ENCODE measurements around the gene TCEANC2. TPM values are rescaled to one million over a fixed set of nuclear protein-coding genes. Genes with fewer than 3 reads are reported as not detected.

Gene TCEANC2
- total RNA-seq, 5 donors from 2014 or later (not counting 1 experiment from before 2014, with no cell fraction given): 5.9 to 12.8 (median 9.7) TPM

- ChIA-PET POLR2A (no interaction called here), CTCF (interaction anchor here (0.5 to 0.7 kb wide), 3 partner anchors 9 to 297 kb away, joined by 4 read pairs; no protein-coding TSS in a partner anchor)
- Histone ChIP-seq H3K4me3 (ENCODE audit: control insufficient read depth in 1 of 2, extremely low read depth in 1 of 2, low read length in 1 of 2) (no peak overlapping the region), H3K27ac (ENCODE audit: low read length) (no peak overlapping the region), H3K27me3 (replicated peaks in 1 of 2; ENCODE audit: control insufficient read depth in 2 of 2, extremely low read depth in 1 of 2, insufficient read depth in 2 of 2, low read length in 1 of 2) (no peaks in the 10 kb centered on the region), H3K4me1 (ENCODE audit: control insufficient read depth in 1 of 2, extremely low read depth in 1 of 2, insufficient read depth in 2 of 2, low read length in 2 of 2) (no peaks in the 10 kb centered on the region), H3K36me3 (ENCODE audit: control insufficient read depth in 2 of 2, extremely low read depth in 1 of 2, insufficient read depth in 1 of 2, low read length in 1 of 2) (no peaks in the 10 kb centered on the region), H3K9me3 (no peaks in the 10 kb centered on the region)
- DNase-seq (no peak), ATAC-seq (replicated peaks in 1 of 4) (no peak)
- H3K27me3 Mint-ChIP-seq: no peaks in the 10 kb centered on the region
- WGBS (ENCODE audit: insufficient coverage): no CpG with 5 or more reads among the region's 2 CpGs
- no peak overlapping the region for H3K27ac Mint-ChIP-seq
- H3K4me3 Mint-ChIP-seq: no peak overlapping the region
- H3K9me3 Mint-ChIP-seq: no peaks in the 10 kb centered on the region
- H3K36me3 Mint-ChIP-seq: peaks cover 15% of the 10 kb centered on the region
- peaks cover 3 to 5% (median 5%) of the 10 kb centered on the region in 3 donors for H3K4me1 Mint-ChIP-seq
Measured at GRCh38 chr1:54080598-54081049, 27.2 kb downstream of the TCEANC2 start.

- peak; percentile 52 to 72 (median 60) for ATAC-seq (replicated peaks in 1 of 4)
- no peak overlapping the region for H3K4me3 Mint-ChIP-seq
- Histone ChIP-seq H3K4me3 (ENCODE audit: control insufficient read depth in 1 of 2, extremely low read depth in 1 of 2, low read length in 1 of 2) (no peak overlapping the region), H3K27me3 (replicated peaks in 1 of 2; ENCODE audit: control insufficient read depth in 2 of 2, extremely low read depth in 1 of 2, insufficient read depth in 2 of 2, low read length in 1 of 2) (no peaks in the 10 kb centered on the region), H3K27ac (ENCODE audit: low read length) (no peak overlapping the region), H3K4me1 (ENCODE audit: control insufficient read depth in 1 of 2, extremely low read depth in 1 of 2, insufficient read depth in 2 of 2, low read length in 2 of 2) (no peaks in the 10 kb centered on the region), H3K36me3 (ENCODE audit: control insufficient read depth in 2 of 2, extremely low read depth in 1 of 2, insufficient read depth in 1 of 2, low read length in 1 of 2) (no peaks in the 10 kb centered on the region), H3K9me3 (no peaks in the 10 kb centered on the region)
- 80% methylated on average over 1 of the region's 8 CpGs for WGBS (ENCODE audit: insufficient coverage)
- peaks cover 20% of the 10 kb centered on the region for H3K36me3 Mint-ChIP-seq
- DNase-seq: peak in 34 of 35 experiments; percentile 4 to 75 (median 41)
- H3K27ac Mint-ChIP-seq: no peak overlapping the region
- peaks cover 3 to 5% (median 5%) of the 10 kb centered on the region in 3 donors for H3K4me1 Mint-ChIP-seq
- no peaks in the 10 kb centered on the region for H3K9me3 Mint-ChIP-seq
- ChIA-PET POLR2A (interaction anchor here (0.5 to 0.6 kb wide), 2 partner anchors 25 to 322 kb away, joined by 5 to 7 read pairs; no protein-coding TSS in a partner anchor), CTCF (interaction anchor here (0.5 to 1.2 kb wide), 4 partner anchors 10 to 735 kb away, joined by 3 to 4 read pairs (median 4); no protein-coding TSS in a partner anchor)
- no peaks in the 10 kb centered on the region for H3K27me3 Mint-ChIP-seq
Measured at GRCh38 chr1:54081306-54082270, 28.2 kb downstream of the TCEANC2 start.

GRCh38 chr1:54084794-54085193 lies 31.4 kb downstream of the TCEANC2 start:
- POLR2A ChIA-PET: no interaction called here
- ATAC-seq (replicated peaks in 1 of 4) (no peak), DNase-seq (no peak)
- H3K27me3 Mint-ChIP-seq: no peaks in the 10 kb centered on the region
- no peak overlapping the region for H3K27ac Mint-ChIP-seq
- Histone ChIP-seq H3K4me3 (ENCODE audit: control insufficient read depth in 1 of 2, extremely low read depth in 1 of 2, low read length in 1 of 2) (no peak overlapping the region), H3K27ac (ENCODE audit: low read length) (no peak overlapping the region), H3K4me1 (ENCODE audit: control insufficient read depth in 1 of 2, extremely low read depth in 1 of 2, insufficient read depth in 2 of 2, low read length in 2 of 2) (no peaks in the 10 kb centered on the region), H3K36me3 (ENCODE audit: control insufficient read depth in 2 of 2, extremely low read depth in 1 of 2, insufficient read depth in 1 of 2, low read length in 1 of 2) (peaks cover 0 to 3% of the 10 kb centered on the region in 2 donors), H3K27me3 (replicated peaks in 1 of 2; ENCODE audit: control insufficient read depth in 2 of 2, extremely low read depth in 1 of 2, insufficient read depth in 2 of 2, low read length in 1 of 2) (no peaks in the 10 kb centered on the region), H3K9me3 (no peaks in the 10 kb centered on the region)
- H3K9me3 Mint-ChIP-seq: no peaks in the 10 kb centered on the region
- no CpG with 5 or more reads among the region's 2 CpGs for WGBS (ENCODE audit: insufficient coverage)
- no peak overlapping the region for H3K4me3 Mint-ChIP-seq
- H3K4me1 Mint-ChIP-seq: peaks cover 3 to 5% (median 3%) of the 10 kb centered on the region in 3 donors
- peaks cover 26% of the 10 kb centered on the region for H3K36me3 Mint-ChIP-seq
- CTCF ChIA-PET: no interaction called here

- peaks cover 0 to under 1% (median 0%) of the 10 kb centered on the region in 3 donors for H3K4me1 Mint-ChIP-seq
- H3K4me3 ChIP-seq (ENCODE audit: control insufficient read depth in 1 of 2, extremely low read depth in 1 of 2, low read length in 1 of 2): no peak overlapping the region
- H3K27me3 Mint-ChIP-seq: no peaks in the 10 kb centered on the region
- H3K9me3 Mint-ChIP-seq: no peaks in the 10 kb centered on the region
- no peak for ATAC-seq (replicated peaks in 1 of 4)
- H3K4me1 ChIP-seq (ENCODE audit: control insufficient read depth in 1 of 2, extremely low read depth in 1 of 2, insufficient read depth in 2 of 2, low read length in 2 of 2): no peaks in the 10 kb centered on the region
- peaks cover 0 to 3% of the 10 kb centered on the region in 2 donors for H3K36me3 ChIP-seq (ENCODE audit: control insufficient read depth in 2 of 2, extremely low read depth in 1 of 2, insufficient read depth in 1 of 2, low read length in 1 of 2)
- H3K27me3 ChIP-seq (replicated peaks in 1 of 2; ENCODE audit: control insufficient read depth in 2 of 2, extremely low read depth in 1 of 2, insufficient read depth in 2 of 2, low read length in 1 of 2): no peaks in the 10 kb centered on the region
- ChIA-PET POLR2A (no interaction called here), CTCF (no interaction called here)
- H3K4me3 Mint-ChIP-seq: no peak overlapping the region
- no CpG with 5 or more reads among the region's 1 CpG for WGBS (ENCODE audit: insufficient coverage)
- H3K27ac Mint-ChIP-seq: no peak overlapping the region
- H3K36me3 Mint-ChIP-seq: peaks cover 33% of the 10 kb centered on the region
- H3K9me3 ChIP-seq: no peaks in the 10 kb centered on the region
- no peak overlapping the region for H3K27ac ChIP-seq (ENCODE audit: low read length)
- no peak for DNase-seq
Measured at GRCh38 chr1:54086754-54087153, 33.3 kb downstream of the TCEANC2 start.

- Mint-ChIP-seq H3K9me3 (no peaks in the 10 kb centered on the region), H3K36me3 (peaks cover 35% of the 10 kb centered on the region), H3K27ac (no peak overlapping the region), H3K27me3 (no peaks in the 10 kb centered on the region), H3K4me3 (no peak overlapping the region), H3K4me1 (no peaks in the 10 kb centered on the region)
- Histone ChIP-seq H3K27me3 (replicated peaks in 1 of 2; ENCODE audit: control insufficient read depth in 2 of 2, extremely low read depth in 1 of 2, insufficient read depth in 2 of 2, low read length in 1 of 2) (no peaks in the 10 kb centered on the region), H3K9me3 (no peaks in the 10 kb centered on the region), H3K4me1 (ENCODE audit: control insufficient read depth in 1 of 2, extremely low read depth in 1 of 2, insufficient read depth in 2 of 2, low read length in 2 of 2) (no peaks in the 10 kb centered on the region), H3K4me3 (ENCODE audit: control insufficient read depth in 1 of 2, extremely low read depth in 1 of 2, low read length in 1 of 2) (no peak overlapping the region), H3K36me3 (ENCODE audit: control insufficient read depth in 2 of 2, extremely low read depth in 1 of 2, insufficient read depth in 1 of 2, low read length in 1 of 2) (peaks cover 0 to 3% of the 10 kb centered on the region in 2 donors), H3K27ac (ENCODE audit: low read length) (no peak overlapping the region)
- ATAC-seq (replicated peaks in 1 of 4): no peak
- ChIA-PET POLR2A (no interaction called here), CTCF (no interaction called here)
- 100% methylated on average over 2 of the region's 5 CpGs for WGBS (ENCODE audit: insufficient coverage)
- no peak for DNase-seq
Measured at GRCh38 chr1:54088385-54088784, 35.0 kb downstream of the TCEANC2 start.

GRCh38 chr1:54091666-54092065 lies 38.3 kb downstream of the TCEANC2 start:
- Histone ChIP-seq H3K36me3 (ENCODE audit: control insufficient read depth in 2 of 2, extremely low read depth in 1 of 2, insufficient read depth in 1 of 2, low read length in 1 of 2) (peaks cover 0 to 10% of the 10 kb centered on the region in 2 donors), H3K4me3 (ENCODE audit: control insufficient read depth in 1 of 2, extremely low read depth in 1 of 2, low read length in 1 of 2) (no peak overlapping the region), H3K27ac (ENCODE audit: low read length) (no peak overlapping the region), H3K4me1 (ENCODE audit: control insufficient read depth in 1 of 2, extremely low read depth in 1 of 2, insufficient read depth in 2 of 2, low read length in 2 of 2) (no peaks in the 10 kb centered on the region), H3K27me3 (replicated peaks in 1 of 2; ENCODE audit: control insufficient read depth in 2 of 2, extremely low read depth in 1 of 2, insufficient read depth in 2 of 2, low read length in 1 of 2) (no peaks in the 10 kb centered on the region), H3K9me3 (no peaks in the 10 kb centered on the region)
- no peaks in the 10 kb centered on the region for H3K27me3 Mint-ChIP-seq
- ATAC-seq (replicated peaks in 1 of 4) (no peak), DNase-seq (no peak)
- CTCF ChIA-PET: no interaction called here
- no peaks in the 10 kb centered on the region for H3K9me3 Mint-ChIP-seq
- H3K27ac Mint-ChIP-seq: no peak overlapping the region
- no peaks in the 10 kb centered on the region for H3K4me1 Mint-ChIP-seq
- no CpG with 5 or more reads among the region's 3 CpGs for WGBS (ENCODE audit: insufficient coverage)
- H3K36me3 Mint-ChIP-seq: peaks cover 36% of the 10 kb centered on the region
- H3K4me3 Mint-ChIP-seq: no peak overlapping the region
- POLR2A ChIA-PET: no interaction called here

Measured in T-cell (primary cell).